Lower lobe of right lung (tissue), 2 donors: ENCODE results near the gene MAGI1. TPM values are rescaled to one million over a fixed set of nuclear protein-coding genes. Genes with fewer than 3 reads are reported as not detected.

Experiments used
- ATAC-seq, 2 donors: fragments of 200-7000 bp; cut with Tn5 transposase; one replicate each; pipeline ENCODE4 v1.9.1; 2020 to 2022; ENCODE audit warnings: mild to moderate bottlenecking in 2 of 2, moderate library complexity in 2 of 2
- DNase-seq: peaks from one replicate; pipeline ENCODE4 v3.0.0-alpha.2; 2020
- H3K27ac ChIP-seq: fragments of 200-600 bp; one replicate; pipeline ENCODE4 v1.8.0; 2022
- H3K27me3 ChIP-seq: fragments of 200-600 bp; one replicate; pipeline ENCODE4 v1.8.0; 2022; ENCODE audit warnings: low read depth
- H3K36me3 ChIP-seq: fragments of 200-600 bp; one replicate; pipeline ENCODE4 v1.8.0; 2022; ENCODE audit warnings: mild to moderate bottlenecking
- H3K4me1 ChIP-seq: fragments of 200-600 bp; one replicate; pipeline ENCODE4 v1.8.0; 2022
- H3K4me3 ChIP-seq: fragments of 200-600 bp; one replicate; pipeline ENCODE4 v1.8.0; 2022; ENCODE audit warnings: mild to moderate bottlenecking
- H3K9me3 ChIP-seq: fragments of 200-600 bp; one replicate; pipeline ENCODE4 v1.8.0; 2022
- CTCF ChIP-seq: fragments of 200-600 bp; IDR thresholded peaks from one replicate; pipeline ENCODE4 v1.8.0; 2022; ENCODE audit warnings: antibody characterized with exemption, mild to moderate bottlenecking
- intact Hi-C: fragments of 100-400 bp; cut with DNase I; formaldehyde crosslinking; loops from one replicate; pipeline ENCODE4 v1.11.0; 2022
- total RNA-seq: library from RNA; stranded (reverse); fragmentation: NEBNext Ultra II Directional; extraction: Animal tissue kit (Norgen Biotek cat#: 25700); gene quantifications from one replicate; pipeline ENCODE4 v1.2.1, GENCODE V29; 2021
- donor health status: DM: no; HTN: yes; CAD: no; lungs with severe emphysema.

MAGI1 gene
- total RNA-seq, 1 donor from 2014 or later, result 35.5 TPM

DNA sequence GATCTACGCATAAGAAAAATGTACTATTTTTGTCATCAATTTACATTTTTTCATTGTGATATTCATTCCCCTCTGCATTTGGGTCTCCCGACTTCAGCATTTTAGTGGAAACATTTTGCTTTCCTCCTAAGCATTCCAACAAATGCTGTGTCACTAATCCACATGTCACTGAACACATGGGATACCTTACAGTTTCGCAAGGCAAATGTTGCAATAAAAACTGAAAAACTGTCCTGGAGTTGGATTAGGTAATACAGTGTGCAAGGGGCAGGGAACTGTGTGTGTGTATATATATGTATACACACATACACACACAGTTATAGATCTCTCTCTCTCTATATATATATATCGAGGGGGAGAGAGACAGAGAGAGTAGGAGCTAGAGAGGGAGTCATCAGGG, 632.2 kb downstream of the MAGI1 start:
- Histone ChIP-seq H3K27me3 (no peaks in the 10 kb centered on the region), H3K27ac (no peak overlapping the region), H3K4me3 (no peak overlapping the region), H3K36me3 (no peaks in the 10 kb centered on the region), H3K9me3 (no peaks in the 10 kb centered on the region), H3K4me1 (no peaks in the 10 kb centered on the region)
- ATAC-seq, result no peak
- TF ChIP-seq CTCF, result no peak
- no peak for DNase-seq
- intact Hi-C loops, result no loop called here

DNA sequence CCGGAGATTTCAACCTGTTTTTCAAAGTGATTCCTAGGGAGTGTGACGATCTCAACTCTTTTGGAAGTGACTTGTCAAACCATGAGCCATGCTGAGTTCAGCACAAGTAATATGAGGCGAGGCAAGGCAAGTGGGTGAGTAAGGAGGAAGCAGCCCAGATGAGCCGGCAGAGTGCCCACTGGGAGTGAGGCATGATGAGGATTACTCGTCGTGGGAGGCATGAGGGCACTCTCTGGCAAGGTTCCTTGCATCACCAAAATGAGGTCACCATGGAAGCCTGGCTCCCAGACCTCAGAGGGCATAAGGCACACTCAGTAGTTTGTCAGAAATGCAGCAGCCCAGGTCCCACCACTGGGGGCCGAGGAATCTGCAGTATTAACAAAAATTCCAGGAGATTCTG, 636.1 kb downstream of the MAGI1 start:
- Histone ChIP-seq H3K27me3 (no peaks in the 10 kb centered on the region), H3K4me1 (no peaks in the 10 kb centered on the region), H3K9me3 (no peaks in the 10 kb centered on the region), H3K4me3 (no peak overlapping the region), H3K27ac (no peak overlapping the region), H3K36me3 (no peaks in the 10 kb centered on the region)
- intact Hi-C loops, result no loop called here
- DNase-seq (no peak), ATAC-seq (peak in 1 of 2 donors; percentile 18)
- TF ChIP-seq CTCF, result no peak

DNA sequence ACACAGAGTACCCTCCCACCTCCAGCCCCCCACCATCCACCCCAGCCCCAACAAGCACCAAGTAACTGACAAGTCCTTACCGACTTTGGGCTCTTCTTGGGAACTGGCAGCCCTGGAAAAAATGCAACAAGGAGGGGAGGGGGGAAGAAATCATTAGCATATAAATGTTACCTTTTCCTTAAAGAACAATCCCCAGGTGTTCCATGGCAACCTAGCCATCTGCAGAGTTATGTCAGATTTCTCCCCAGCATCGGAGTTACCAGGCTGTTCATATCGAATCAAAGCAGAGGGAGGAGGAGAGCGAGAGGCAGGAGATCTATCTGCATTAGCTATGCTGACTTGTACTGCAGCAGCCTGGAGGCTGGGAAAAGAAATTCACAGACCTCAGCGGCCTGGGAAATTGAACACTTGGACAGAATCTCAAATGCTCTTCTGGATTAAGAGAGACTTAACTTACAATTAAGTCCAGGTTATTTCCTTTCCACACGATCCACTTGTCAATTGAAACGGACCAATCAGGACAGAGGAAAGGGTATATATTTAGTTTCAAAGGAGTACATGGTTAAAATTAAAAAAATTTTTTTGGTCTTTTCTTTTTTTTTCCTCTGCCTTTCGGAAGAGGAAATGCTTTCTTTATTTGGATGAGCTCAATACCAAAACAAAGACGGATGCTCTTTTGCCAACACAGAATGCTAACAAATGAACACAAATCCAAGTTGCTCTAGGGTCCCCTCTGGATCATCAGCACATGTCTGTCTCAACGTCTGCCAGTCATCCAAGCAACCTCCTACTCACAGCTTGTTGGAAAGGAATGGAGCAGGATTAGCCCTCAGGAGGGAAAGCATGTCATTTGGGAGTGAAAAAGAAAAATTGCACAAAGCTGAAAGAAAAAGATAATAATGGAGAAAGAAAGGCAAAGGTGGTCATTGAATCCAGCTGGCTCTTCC, 637.1 kb downstream of the MAGI1 start:
- Histone ChIP-seq H3K4me3 (no peak overlapping the region), H3K27ac (no peak overlapping the region), H3K27me3 (no peaks in the 10 kb centered on the region), H3K9me3 (no peaks in the 10 kb centered on the region), H3K4me1 (no peaks in the 10 kb centered on the region), H3K36me3 (no peaks in the 10 kb centered on the region)
- no peak for TF ChIP-seq CTCF
- ATAC-seq (no peak), DNase-seq (no peak)
- intact Hi-C loops, result no loop called here

DNA sequence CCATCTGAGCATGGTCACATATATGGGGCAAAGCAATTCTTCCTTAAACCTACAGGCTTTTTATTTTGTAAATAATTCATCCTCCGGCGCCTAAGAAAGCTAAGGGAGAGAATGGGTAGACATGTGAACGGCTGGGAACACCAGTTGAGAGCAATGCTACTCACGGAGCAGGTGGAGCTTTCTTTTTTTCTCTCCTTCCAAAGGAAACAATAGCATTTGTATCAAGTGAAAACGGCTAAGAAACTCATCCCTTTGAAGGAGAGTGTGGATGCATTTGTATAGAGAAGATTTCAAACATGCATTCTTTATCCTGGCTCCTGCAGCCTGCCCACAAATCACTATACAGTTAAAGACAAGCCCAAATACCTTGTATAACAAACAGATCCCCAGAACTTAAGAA, 637.8 kb downstream of the MAGI1 start:
- Histone ChIP-seq H3K27me3 (no peaks in the 10 kb centered on the region), H3K9me3 (no peaks in the 10 kb centered on the region), H3K4me1 (no peaks in the 10 kb centered on the region), H3K36me3 (no peaks in the 10 kb centered on the region), H3K27ac (no peak overlapping the region), H3K4me3 (no peak overlapping the region)
- ATAC-seq (no peak), DNase-seq (no peak)
- no peak for TF ChIP-seq CTCF
- intact Hi-C loops, result no loop called here

GRCh38 chr3:65398953-65399352, 639.8 kb downstream of the MAGI1 start:
- no peaks in the 10 kb centered on the region for H3K27me3 ChIP-seq
- TF ChIP-seq CTCF, result no peak
- intact Hi-C loops, result no loop called here
- no peaks in the 10 kb centered on the region for H3K36me3 ChIP-seq
- H3K27ac ChIP-seq, result no peak overlapping the region
- ATAC-seq (no peak), DNase-seq (no peak)
- H3K4me1 ChIP-seq, result no peaks in the 10 kb centered on the region
- H3K4me3 ChIP-seq, result no peak overlapping the region
- no peaks in the 10 kb centered on the region for H3K9me3 ChIP-seq
